Mesendoderm (in vitro differentiated cells): ENCODE results near the gene DLGAP4.

ENCODE experiments used
- DNase-seq: peaks from one replicate; pipeline ENCODE4 v3.0.0; 2013
- H2AK5ac ChIP-seq: 2 replicates; pipeline ENCODE4 v1.6.1; 2013; ENCODE audit warnings: low read length, inconsistent platforms
- H2BK120ac ChIP-seq: 2 replicates; pipeline ENCODE4 v1.6.1; 2013; ENCODE audit warnings: low read depth, mild to moderate bottlenecking, low read length, moderate library complexity, mixed read lengths
- H2BK15ac ChIP-seq: replicated peaks from 2 replicates; pipeline ENCODE4 v1.6.1; 2013; ENCODE audit warnings: low read depth, mild to moderate bottlenecking, moderate library complexity
- H2BK5ac ChIP-seq: 2 replicates; pipeline ENCODE4 v1.6.1; 2013; ENCODE audit warnings: low read length, inconsistent platforms
- H3K18ac ChIP-seq: 2 replicates; pipeline ENCODE4 v1.6.1; 2013; ENCODE audit warnings: mild to moderate bottlenecking, low read length, mixed read lengths
- H3K23ac ChIP-seq: one replicate; pipeline ENCODE4 v1.6.1; 2013; ENCODE audit warnings: low read length
- H3K27ac ChIP-seq: 2 replicates; pipeline ENCODE4 v1.5.1; 2013; ENCODE audit warnings: low read depth, mild to moderate bottlenecking, inconsistent platforms, low read length, moderate library complexity
- H3K27me3 ChIP-seq: 2 replicates; pipeline ENCODE4 v1.6.1; 2013; ENCODE audit warnings: low read length, control low read depth, mild to moderate bottlenecking, inconsistent platforms; ENCODE audit not compliant: insufficient read depth, poor library complexity
- H3K36me3 ChIP-seq: 2 replicates; pipeline ENCODE4 v1.6.1; 2013; ENCODE audit warnings: low read length, inconsistent platforms; ENCODE audit not compliant: control insufficient read depth, insufficient read depth
- H3K4ac ChIP-seq: one replicate; pipeline ENCODE4 v1.6.1; 2013; ENCODE audit warnings: low read depth, mild to moderate bottlenecking, low read length, moderate library complexity
- H3K4me1 ChIP-seq: 2 replicates; pipeline ENCODE4 v1.6.1; 2013; ENCODE audit warnings: low read depth, low read length, inconsistent platforms; ENCODE audit not compliant: control insufficient read depth
- H3K4me2 ChIP-seq: 2 replicates; pipeline ENCODE4 v1.6.1; 2013; ENCODE audit warnings: low read length
- H3K4me3 ChIP-seq: 2 replicates; pipeline ENCODE4 v1.5.1; 2013; ENCODE audit warnings: mild to moderate bottlenecking, low read length
- H3K56ac ChIP-seq: one replicate; pipeline ENCODE4 v1.6.1; 2013; ENCODE audit warnings: low read length
- H3K79me1 ChIP-seq: 2 replicates; pipeline ENCODE4 v1.6.1; 2013; ENCODE audit warnings: low read length, inconsistent platforms
- H3K79me2 ChIP-seq: 2 replicates; pipeline ENCODE4 v1.6.1; 2013; ENCODE audit warnings: mild to moderate bottlenecking, low read length; ENCODE audit not compliant: control insufficient read depth, insufficient read depth
- H3K9ac ChIP-seq: 2 replicates; pipeline ENCODE4 v1.6.1; 2013; ENCODE audit warnings: low read length, inconsistent platforms
- H4K5ac ChIP-seq: one replicate; pipeline ENCODE4 v1.6.1; 2013; ENCODE audit warnings: low read length
- H4K8ac ChIP-seq: one replicate; pipeline ENCODE4 v1.6.1; 2013; ENCODE audit warnings: low read depth, mild to moderate bottlenecking, control low read depth, low read length, moderate library complexity
- WGBS: extraction: QIAGEN DNeasy Blood & Tissue Kit; methylation state at CpG from one replicate; pipeline ENCODE4 v1.1.7; 2013; ENCODE audit warnings: low lambda C conversion rate, missing lambda C conversion rate; ENCODE audit not compliant: insufficient coverage; ENCODE audit errors: extremely low coverage; 5-methylcytosine and 5-hydroxymethylcytosine counted together

DLGAP4 gene

DNA sequence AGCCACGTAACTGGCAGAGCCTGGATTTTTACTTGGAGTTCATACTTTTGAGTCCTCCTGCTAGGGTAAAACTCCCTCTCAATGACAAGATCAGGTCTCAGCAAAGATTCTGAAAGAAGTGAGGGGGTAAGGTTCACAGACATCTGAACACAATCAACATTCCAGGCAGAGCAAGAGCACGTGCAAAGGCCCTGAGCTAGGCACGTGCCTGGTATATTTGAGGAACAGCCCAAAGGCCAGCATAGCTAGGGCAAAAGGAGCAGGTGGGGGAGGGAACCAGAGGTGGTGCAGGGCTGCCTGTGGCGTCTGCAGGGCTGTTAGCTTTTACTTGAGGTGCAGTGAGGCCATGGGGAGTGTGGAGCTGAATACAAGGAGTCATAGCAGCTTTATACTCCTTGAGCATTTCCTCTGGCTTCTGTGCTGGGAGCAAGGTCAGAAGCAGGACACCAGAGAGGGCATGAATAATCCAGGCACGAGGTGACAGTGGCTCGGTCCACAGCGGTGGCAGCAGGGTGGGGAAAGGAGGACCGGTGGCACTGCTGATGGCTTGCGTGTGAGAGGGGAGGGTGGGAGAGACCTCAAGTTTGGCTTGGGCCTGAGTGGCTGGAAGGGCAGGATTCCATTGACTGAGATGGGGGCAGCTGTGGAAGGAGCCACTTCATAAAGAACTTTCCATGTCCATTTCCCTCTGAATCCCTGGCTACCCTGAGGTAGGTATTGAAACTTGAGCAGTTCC, 57.0 kb downstream of the DLGAP4 start:
- Histone ChIP-seq H3K27ac (no peak overlapping the region), H3K36me3 (no peaks in the 10 kb centered on the region), H3K27me3 (no peaks in the 10 kb centered on the region), H3K4me3 (no peak overlapping the region), H3K79me2 (no peaks in the 10 kb centered on the region), H3K79me1 (no peaks in the 10 kb centered on the region), H2BK120ac (no peak overlapping the region), H3K4me1 (no peaks in the 10 kb centered on the region), H4K8ac (no peak overlapping the region), H3K4me2 (no peak overlapping the region), H3K23ac (no peak overlapping the region), H3K56ac (no peak overlapping the region), H2AK5ac (no peak overlapping the region), H3K4ac (no peak overlapping the region), H4K5ac (no peak overlapping the region), H3K9ac (no peak overlapping the region), H3K18ac (no peak overlapping the region), H2BK15ac (no peak overlapping the region), H2BK5ac (no peak overlapping the region)
- DNase-seq: no peak
- WGBS: no CpG with 5 or more reads among the region's 9 CpGs

DNA sequence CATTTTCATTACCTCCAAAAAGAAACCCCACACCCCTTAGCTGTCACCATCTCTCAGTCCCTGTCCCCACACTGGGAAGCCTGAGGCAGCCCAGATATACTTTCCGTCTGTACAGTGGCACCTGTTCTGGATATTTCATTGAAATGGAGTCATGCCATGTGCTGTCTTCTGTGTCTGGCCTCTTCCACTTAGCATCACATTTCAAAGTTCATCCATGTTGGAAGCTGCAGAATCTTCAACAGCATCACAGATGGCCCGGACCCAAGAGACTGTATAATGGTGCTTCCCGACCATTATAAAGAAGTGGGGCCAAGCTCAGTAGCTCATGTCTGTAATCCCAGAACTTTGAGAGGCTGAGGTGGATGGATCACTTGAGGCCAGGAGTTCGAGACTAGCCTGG, 58.4 kb downstream of the DLGAP4 start:
- H2BK5ac ChIP-seq: no peak overlapping the region
- no CpG with 5 or more reads among the region's 4 CpGs for WGBS
- no peaks in the 10 kb centered on the region for H3K27me3 ChIP-seq

DNA sequence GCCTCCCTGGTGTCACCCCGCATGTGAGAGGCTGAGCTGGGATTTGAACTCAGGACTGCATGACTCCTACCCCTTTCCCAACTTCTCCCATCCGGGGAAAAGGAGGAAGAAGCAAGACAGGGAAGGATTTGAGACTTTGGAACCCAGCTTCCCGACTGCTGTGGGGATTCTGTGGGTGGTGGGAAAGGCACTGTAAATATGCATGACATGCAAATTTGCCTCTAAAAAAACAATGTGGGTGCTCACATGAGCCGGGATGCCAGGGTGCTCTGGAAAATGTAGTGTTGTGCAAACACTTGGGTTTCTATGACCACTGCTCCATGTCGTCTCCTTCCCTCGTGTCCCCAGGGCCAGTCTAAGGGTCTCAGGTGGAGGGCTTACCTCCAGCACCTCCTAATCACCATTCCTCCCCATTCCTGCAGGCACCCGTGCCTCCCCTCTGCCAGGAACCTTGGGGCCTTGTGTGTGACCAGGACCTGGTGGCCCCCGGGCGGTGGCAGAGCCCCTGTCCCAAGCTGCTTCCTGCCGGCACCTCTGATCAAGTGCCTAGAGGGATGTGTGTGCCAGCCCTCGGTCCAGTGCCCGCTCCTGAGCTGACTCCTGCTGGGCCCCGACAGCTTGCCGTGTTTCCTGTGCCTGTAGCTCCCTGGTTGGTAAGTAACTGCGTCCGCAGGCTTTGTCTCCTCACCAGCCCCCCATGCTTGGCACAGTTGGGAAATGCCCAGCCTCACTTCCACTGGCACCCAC, 60.7 kb downstream of the DLGAP4 start:
- H2BK120ac ChIP-seq: no peak overlapping the region
- no peak overlapping the region for H3K4me2 ChIP-seq
- no peak overlapping the region for H3K18ac ChIP-seq
- H3K27me3 ChIP-seq: no peaks in the 10 kb centered on the region
- no peak overlapping the region for H2BK5ac ChIP-seq
- H3K4me1 ChIP-seq: peaks cover 3% of the 10 kb centered on the region
- H3K79me1 ChIP-seq: no peaks in the 10 kb centered on the region
- H2BK15ac ChIP-seq: no peak overlapping the region
- no peak overlapping the region for H4K5ac ChIP-seq
- no peaks in the 10 kb centered on the region for H3K36me3 ChIP-seq
- H3K56ac ChIP-seq: no peak overlapping the region
- H3K4me3 ChIP-seq: no peak overlapping the region
- no peak overlapping the region for H3K4ac ChIP-seq
- no peak overlapping the region for H3K9ac ChIP-seq
- H2AK5ac ChIP-seq: no peak overlapping the region
- no peak overlapping the region for H4K8ac ChIP-seq
- DNase-seq: no peak
- H3K23ac ChIP-seq: no peak overlapping the region
- no peaks in the 10 kb centered on the region for H3K79me2 ChIP-seq
- H3K27ac ChIP-seq: no peak overlapping the region
- no CpG with 5 or more reads among the region's 16 CpGs for WGBS

More for the DNA sequence above, 58.4 kb downstream of the DLGAP4 start:
- no peak overlapping the region for H3K4me2 ChIP-seq
- no peak overlapping the region for H2BK120ac ChIP-seq
- no peaks in the 10 kb centered on the region for H3K36me3 ChIP-seq
- H4K8ac ChIP-seq: no peak overlapping the region
- no peak overlapping the region for H4K5ac ChIP-seq
- no peaks in the 10 kb centered on the region for H3K79me2 ChIP-seq
- H3K18ac ChIP-seq: no peak overlapping the region
- no peak overlapping the region for H3K23ac ChIP-seq
- no peak overlapping the region for H2BK15ac ChIP-seq
- H3K27ac ChIP-seq: no peak overlapping the region
- H3K4me3 ChIP-seq: no peak overlapping the region
- no peak overlapping the region for H3K56ac ChIP-seq
- no peak overlapping the region for H3K4ac ChIP-seq
- no peaks in the 10 kb centered on the region for H3K79me1 ChIP-seq
- no peak overlapping the region for H2AK5ac ChIP-seq
- DNase-seq: no peak
- no peak overlapping the region for H3K9ac ChIP-seq
- peaks cover 3% of the 10 kb centered on the region for H3K4me1 ChIP-seq

DNA sequence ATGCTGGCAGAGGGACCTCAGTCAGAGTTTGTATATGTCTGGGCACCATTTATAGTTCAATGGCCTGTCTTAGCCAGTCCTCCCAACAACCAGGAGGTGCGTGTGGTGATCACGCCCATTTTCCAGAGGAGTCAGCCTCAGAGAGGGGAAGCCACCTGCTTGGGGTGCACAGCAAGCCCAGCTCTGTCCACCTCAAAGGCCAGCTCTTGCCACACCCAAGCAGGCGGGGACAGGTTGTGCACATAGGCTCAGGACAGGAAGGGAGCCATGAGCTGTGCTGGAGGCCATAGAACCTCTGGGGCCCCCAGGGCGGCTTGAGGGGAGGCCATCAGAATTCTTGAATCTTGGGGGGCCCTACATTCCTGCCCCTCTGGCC, 61.2 kb downstream of the DLGAP4 start:
- H3K27ac ChIP-seq: no peak overlapping the region
- no peak overlapping the region for H3K9ac ChIP-seq
- no peak overlapping the region for H2BK120ac ChIP-seq
- no peak overlapping the region for H2AK5ac ChIP-seq
- no peak overlapping the region for H3K4ac ChIP-seq
- H3K18ac ChIP-seq: no peak overlapping the region
- H3K36me3 ChIP-seq: no peaks in the 10 kb centered on the region
- no peak overlapping the region for H3K4me2 ChIP-seq
- DNase-seq: no peak
- H3K4me1 ChIP-seq: peaks cover 3% of the 10 kb centered on the region
- H3K4me3 ChIP-seq: no peak overlapping the region
- no peaks in the 10 kb centered on the region for H3K27me3 ChIP-seq
- H3K79me1 ChIP-seq: no peaks in the 10 kb centered on the region
- H4K8ac ChIP-seq: no peak overlapping the region
- no peak overlapping the region for H3K23ac ChIP-seq
- H3K79me2 ChIP-seq: no peaks in the 10 kb centered on the region
- H2BK5ac ChIP-seq: no peak overlapping the region
- WGBS: no CpG with 5 or more reads among the region's 4 CpGs
- no peak overlapping the region for H4K5ac ChIP-seq
- H2BK15ac ChIP-seq: no peak overlapping the region
- no peak overlapping the region for H3K56ac ChIP-seq

DNA sequence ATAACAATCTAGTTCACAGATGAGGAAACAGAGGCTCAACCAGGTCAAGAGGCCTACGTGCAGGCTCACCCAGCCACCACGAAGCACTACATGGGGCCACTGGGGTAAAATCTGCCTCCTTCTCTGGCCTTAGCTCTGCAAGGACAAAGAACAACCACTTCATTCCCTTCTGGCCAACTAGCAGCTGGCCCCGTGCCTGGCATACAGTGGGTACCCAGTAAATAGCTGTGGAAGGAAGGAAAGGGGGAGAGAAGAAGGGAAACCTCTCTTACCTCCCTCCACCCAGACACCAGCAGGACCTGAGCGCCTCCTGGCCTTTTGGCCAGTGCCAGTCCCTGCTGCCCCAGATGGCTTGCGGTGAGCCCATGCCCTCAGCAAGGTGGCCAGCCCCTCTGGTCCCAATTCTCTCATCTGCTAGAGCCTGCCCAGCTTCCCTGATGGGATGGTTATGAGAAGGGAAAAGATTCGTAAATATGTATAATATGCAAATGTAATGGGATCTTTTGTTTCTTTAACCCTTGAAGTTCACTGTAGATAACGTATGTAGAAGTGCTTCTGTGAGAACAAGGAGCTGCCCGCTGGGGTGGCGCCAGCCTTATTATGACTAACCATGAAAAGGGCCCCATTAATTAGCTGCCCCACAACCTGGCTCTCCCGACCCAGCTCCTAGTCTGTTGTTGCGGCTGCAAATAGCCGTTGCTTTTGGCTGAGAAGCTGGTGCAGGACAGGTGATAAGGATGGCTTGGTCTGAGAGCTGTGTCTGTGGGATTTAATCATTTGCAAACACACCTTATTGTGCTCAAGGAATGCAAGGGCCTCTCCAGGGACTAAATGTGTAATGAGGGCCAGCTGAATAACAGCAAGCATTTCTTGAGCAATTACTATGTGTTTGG, 62.0 kb downstream of the DLGAP4 start:
- Histone ChIP-seq H4K5ac (no peak overlapping the region), H3K4me1 (peaks cover 3% of the 10 kb centered on the region), H3K23ac (no peak overlapping the region), H3K4ac (no peak overlapping the region), H3K27ac (no peak overlapping the region), H2AK5ac (no peak overlapping the region), H4K8ac (no peak overlapping the region), H3K27me3 (no peaks in the 10 kb centered on the region), H3K79me1 (no peaks in the 10 kb centered on the region), H3K9ac (no peak overlapping the region), H3K18ac (no peak overlapping the region), H2BK120ac (no peak overlapping the region), H2BK5ac (no peak overlapping the region), H2BK15ac (no peak overlapping the region), H3K36me3 (no peaks in the 10 kb centered on the region), H3K79me2 (no peaks in the 10 kb centered on the region), H3K56ac (peak overlapping the region; percentile 10), H3K4me2 (no peak overlapping the region), H3K4me3 (no peak overlapping the region)
- no CpG with 5 or more reads among the region's 12 CpGs for WGBS
- peak; percentile 56 for DNase-seq
